ENCODE data around the gene ZBTB43. TPM values are rescaled to one million over a fixed set of nuclear protein-coding genes. Genes with fewer than 3 reads are reported as not detected.

ZBTB43 gene
- total RNA-seq, 4 donors from 2014 or later = 3.5 to 22.2 (median 11.0) TPM

- Histone ChIP-seq H3K27me3 (no peaks in the 10 kb centered on the region), H3K9me3 (no peaks in the 10 kb centered on the region), H3K36me3 (no peaks in the 10 kb centered on the region), H3K4me1 (peaks cover 0 to 7% of the 10 kb centered on the region in 2 donors), H3K27ac (no peak overlapping the region), H3K4me3 (no peak overlapping the region)
- no peak for DNase-seq
- TF ChIP-seq POLR2A (IDR thresholded peaks at IDR 0.05) = no peak
- TF ChIP-seq CTCF (IDR thresholded peaks at IDR 0.05) = no peak
- intact Hi-C loops (cut with DNase I; ENCODE audit: low total_unique reads) = no loop called here
These were observed 52.6 kb downstream of the ZBTB43 start for GRCh38 chr9:126857261-126857960.

DNA sequence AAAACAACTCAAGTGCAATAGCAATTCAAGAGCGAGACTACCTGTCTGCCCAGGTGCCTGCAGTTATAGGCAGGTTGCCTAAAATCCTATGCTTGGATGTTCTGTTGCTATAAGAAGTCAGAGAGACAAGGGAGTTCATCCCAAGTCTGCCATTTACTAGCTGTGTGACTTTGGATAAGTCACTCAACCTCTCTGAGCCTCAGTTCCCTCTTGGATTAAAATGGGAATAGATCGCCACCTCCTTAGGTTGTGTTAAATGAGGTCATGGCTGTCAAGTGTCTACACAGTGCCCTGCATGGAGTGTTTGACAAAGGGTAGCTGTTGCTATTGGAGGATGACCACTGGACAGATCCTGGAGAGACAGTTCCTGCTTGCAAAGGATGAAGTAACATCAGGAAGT, 54.3 kb downstream of the ZBTB43 start:
- Histone ChIP-seq H3K36me3 (no peaks in the 10 kb centered on the region), H3K4me3 (no peak overlapping the region), H3K4me1 (peaks cover 0 to 9% of the 10 kb centered on the region in 2 donors), H3K27ac (no peak overlapping the region), H3K27me3 (no peaks in the 10 kb centered on the region), H3K9me3 (no peaks in the 10 kb centered on the region)
- intact Hi-C loops (cut with DNase I; ENCODE audit: low total_unique reads) = no loop called here
- DNase-seq = no peak
- no peak for TF ChIP-seq POLR2A (IDR thresholded peaks at IDR 0.05)
- no peak for TF ChIP-seq CTCF (IDR thresholded peaks at IDR 0.05)

DNA sequence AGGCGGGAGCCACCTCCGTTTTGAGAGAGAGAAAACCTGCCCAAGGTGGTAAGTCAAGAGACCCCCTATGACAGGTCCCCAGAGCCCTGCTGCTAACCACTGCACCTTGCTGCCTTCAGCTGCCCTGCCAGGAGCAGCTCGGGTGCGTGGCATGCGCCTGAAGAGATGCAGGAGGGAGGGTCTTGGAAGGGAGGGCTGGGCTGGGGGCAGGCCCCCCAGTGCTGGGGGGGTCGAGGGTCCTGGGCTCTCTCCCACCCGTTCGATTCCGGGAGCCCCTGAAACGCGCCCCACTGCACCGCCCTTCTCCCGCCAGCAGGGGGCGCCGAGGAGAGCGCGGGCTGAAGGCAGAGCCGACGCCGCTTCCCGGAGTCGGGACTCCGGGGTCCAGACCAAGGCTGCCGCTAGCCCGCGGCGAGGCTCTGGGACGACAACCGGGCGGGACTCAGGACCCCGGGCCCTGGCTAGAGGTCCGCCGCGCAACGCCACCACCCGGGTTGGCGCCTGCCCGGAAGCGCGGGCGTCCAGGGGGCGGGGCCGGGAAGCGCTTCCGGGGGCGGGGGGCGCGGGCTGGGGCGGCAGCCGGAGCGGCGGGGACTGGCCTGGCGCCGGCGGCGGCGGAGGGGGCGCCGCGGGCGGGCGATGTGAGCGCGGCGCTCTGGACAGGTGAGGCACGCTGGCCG, 55.4 kb downstream of the ZBTB43 start, which contains the start of gene ZBTB34:
ZBTB34 (plus strand) TSS at position 563 of the 680 bp plus-strand sequence. CDS start 18,761 bp downstream, outside the sequence.
- no peaks in the 10 kb centered on the region for H3K27me3 ChIP-seq
- no peaks in the 10 kb centered on the region for H3K9me3 ChIP-seq
- no peaks in the 10 kb centered on the region for H3K36me3 ChIP-seq
- intact Hi-C loops (cut with DNase I; ENCODE audit: low total_unique reads) = no loop called here
- peak within 1 kb of the TSS; percentile 80 to 87 for H3K4me3 ChIP-seq
- H3K27ac ChIP-seq = peak within 1 kb of the TSS; percentile 91 to 96
- peak in 1 of 2 donors; percentile 30 for TF ChIP-seq POLR2A (IDR thresholded peaks at IDR 0.05)
- peak; percentile 97 to 100 (median 98) for TF ChIP-seq CTCF (IDR thresholded peaks at IDR 0.05)
- DNase-seq = peak; percentile 49 to 66
- H3K4me1 ChIP-seq = peaks cover 0 to 9% of the 10 kb centered on the region in 2 donors

DNA sequence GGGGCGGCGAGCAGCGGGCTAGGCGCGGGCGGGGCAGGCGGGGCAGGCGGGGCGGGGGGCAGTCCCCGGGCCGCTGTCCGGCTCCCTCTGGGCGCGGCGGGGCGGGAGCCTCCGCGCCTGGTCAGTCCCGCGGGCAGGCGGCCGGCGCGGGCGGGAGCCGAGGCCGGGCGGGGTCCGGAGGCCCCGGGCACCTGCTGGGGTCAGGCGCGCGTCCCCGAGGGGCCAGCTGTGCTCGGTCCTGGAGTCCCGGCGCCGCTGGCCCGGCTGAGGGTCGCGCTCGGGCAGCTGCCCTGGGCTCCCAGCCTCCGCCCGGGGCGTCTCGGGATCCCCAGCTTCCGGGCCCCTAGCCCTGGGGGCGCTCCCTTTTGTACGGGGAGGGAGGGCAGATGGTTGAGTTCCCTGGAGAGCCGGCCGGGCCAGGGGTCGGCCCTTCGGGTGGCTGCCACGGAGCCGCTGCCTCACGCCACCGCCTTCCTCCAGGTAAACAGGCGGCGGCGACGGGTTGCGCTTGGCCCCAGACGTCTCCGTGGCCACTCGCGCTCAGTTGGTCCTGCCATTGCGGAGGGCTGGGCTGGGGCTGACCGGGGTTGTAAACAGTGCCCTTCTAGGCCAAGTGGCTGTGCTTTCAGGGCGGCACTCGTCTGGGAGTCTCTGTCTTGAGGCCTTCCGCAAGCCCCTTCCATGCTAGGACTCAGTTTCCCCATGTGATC, 56.1 kb downstream of the ZBTB43 start:
- H3K4me3 ChIP-seq = peak overlapping the region; percentile 80 to 87
- no peak for DNase-seq
- peak overlapping the region; percentile 91 to 96 for H3K27ac ChIP-seq
- TF ChIP-seq POLR2A (IDR thresholded peaks at IDR 0.05) (no peak), CTCF (IDR thresholded peaks at IDR 0.05) (no peak)
- intact Hi-C loops (cut with DNase I; ENCODE audit: low total_unique reads) = no loop called here
- no peaks in the 10 kb centered on the region for H3K36me3 ChIP-seq
- no peaks in the 10 kb centered on the region for H3K9me3 ChIP-seq
- H3K27me3 ChIP-seq = no peaks in the 10 kb centered on the region
- H3K4me1 ChIP-seq = peaks cover 0 to 9% of the 10 kb centered on the region in 2 donors

Data from uterus (tissue), 4 donors.